ENCODE measurements around the gene ROR1. TPM values are rescaled to one million over a fixed set of nuclear protein-coding genes. Genes with fewer than 3 reads are reported as not detected.

Gene ROR1
- total RNA-seq, 2 experiments from 2014 or later, result 0.47 to 1.4 TPM

GRCh38 chr1:64183395-64184002, 409.7 kb downstream of the ROR1 start:
- intact Hi-C loops (cut with micrococcal nuclease; ENCODE audit: unreplicated experiment), result no loop called here
- Histone ChIP-seq H3K4me2 (ENCODE audit: low read length) (no peak overlapping the region), H3K36me3 (ENCODE audit: insufficient read depth, low read length) (no peaks in the 10 kb centered on the region), H3K27ac (ENCODE audit: low read depth, low read length, poor library complexity, severe bottlenecking) (no peak overlapping the region), H3K9me3 (ENCODE audit: low read length) (no peaks in the 10 kb centered on the region), H3K79me2 (ENCODE audit: insufficient read depth, low read depth, low read length) (no peaks in the 10 kb centered on the region), H3K4me1 (ENCODE audit: insufficient read depth, low read length, poor library complexity, severe bottlenecking) (no peaks in the 10 kb centered on the region), H2AFZ (ENCODE audit: low read length) (no peak overlapping the region), H3K4me3 (ENCODE audit: low read depth, low read length, poor library complexity, severe bottlenecking) (no peak overlapping the region), H3K9me2 (ENCODE audit: insufficient read depth, low read length) (no peaks in the 10 kb centered on the region), H4K20me1 (ENCODE audit: insufficient read depth, low read length) (no peaks in the 10 kb centered on the region)
- no peak for TF ChIP-seq EZH2phosphoT487 (IDR thresholded peaks at IDR 0.05; ENCODE audit: borderline replicate concordance, low read depth, low read length)
- no peak for TF ChIP-seq CTCF (conservative IDR thresholded peaks at IDR 0.05; ENCODE audit: low read length)
- BruUV-seq (replicated peaks), result no TSS peak
- no peak for DNase-seq (ENCODE audit: low spot score)
- ChIA-PET CTCF (ENCODE audit: unreplicated experiment) (no interaction called here), POLR2A (interaction anchor here (0.6 kb wide), 1 partner anchor 1090 kb away, joined by 3 read pairs; no protein-coding TSS in a partner anchor)

- Histone ChIP-seq H3K4me3 (ENCODE audit: low read depth, low read length, poor library complexity, severe bottlenecking) (no peak overlapping the region), H3K9me3 (ENCODE audit: low read length) (no peaks in the 10 kb centered on the region), H3K36me3 (ENCODE audit: insufficient read depth, low read length) (no peaks in the 10 kb centered on the region), H3K4me1 (ENCODE audit: insufficient read depth, low read length, poor library complexity, severe bottlenecking) (no peaks in the 10 kb centered on the region), H2AFZ (ENCODE audit: low read length) (no peak overlapping the region), H4K20me1 (ENCODE audit: insufficient read depth, low read length) (no peaks in the 10 kb centered on the region), H3K9me2 (ENCODE audit: insufficient read depth, low read length) (no peaks in the 10 kb centered on the region), H3K79me2 (ENCODE audit: insufficient read depth, low read depth, low read length) (no peaks in the 10 kb centered on the region), H3K4me2 (ENCODE audit: low read length) (no peak overlapping the region), H3K27ac (ENCODE audit: low read depth, low read length, poor library complexity, severe bottlenecking) (no peak overlapping the region)
- DNase-seq (ENCODE audit: low spot score), result no peak
- no peak for TF ChIP-seq CTCF (conservative IDR thresholded peaks at IDR 0.05; ENCODE audit: low read length)
- no peak for TF ChIP-seq EZH2phosphoT487 (IDR thresholded peaks at IDR 0.05; ENCODE audit: borderline replicate concordance, low read depth, low read length)
- ChIA-PET POLR2A (interaction anchor here (0.7 kb wide), 1 partner anchor 10 kb away, joined by 3 read pairs; no protein-coding TSS in a partner anchor), CTCF (ENCODE audit: unreplicated experiment) (no interaction called here)
- intact Hi-C loops (cut with micrococcal nuclease; ENCODE audit: unreplicated experiment), result no loop called here
- BruUV-seq (replicated peaks), result no TSS peak
These were observed 410.2 kb downstream of the ROR1 start for GRCh38 chr1:64184003-64184440.

GRCh38 chr1:64186138-64186897, 412.5 kb downstream of the ROR1 start:
- H3K9me3 ChIP-seq (ENCODE audit: low read length), result no peaks in the 10 kb centered on the region
- H3K79me2 ChIP-seq (ENCODE audit: insufficient read depth, low read depth, low read length), result no peaks in the 10 kb centered on the region
- no peaks in the 10 kb centered on the region for H3K4me1 ChIP-seq (ENCODE audit: insufficient read depth, low read length, poor library complexity, severe bottlenecking)
- no peak for DNase-seq (ENCODE audit: low spot score)
- TF ChIP-seq EZH2phosphoT487 (IDR thresholded peaks at IDR 0.05; ENCODE audit: borderline replicate concordance, low read depth, low read length) (no peak), CTCF (conservative IDR thresholded peaks at IDR 0.05; ENCODE audit: low read length) (no peak)
- H3K27ac ChIP-seq (ENCODE audit: low read depth, low read length, poor library complexity, severe bottlenecking), result no peak overlapping the region
- H3K36me3 ChIP-seq (ENCODE audit: insufficient read depth, low read length), result no peaks in the 10 kb centered on the region
- no peak overlapping the region for H2AFZ ChIP-seq (ENCODE audit: low read length)
- ChIA-PET POLR2A (interaction anchor here (0.6 kb wide), 1 partner anchor 519 kb away, joined by 3 read pairs; no protein-coding TSS in a partner anchor), CTCF (ENCODE audit: unreplicated experiment) (no interaction called here)
- H3K4me2 ChIP-seq (ENCODE audit: low read length), result no peak overlapping the region
- H3K4me3 ChIP-seq (ENCODE audit: low read depth, low read length, poor library complexity, severe bottlenecking), result no peak overlapping the region
- no TSS peak for BruUV-seq (replicated peaks)
- intact Hi-C loops (cut with micrococcal nuclease; ENCODE audit: unreplicated experiment), result no loop called here
- H4K20me1 ChIP-seq (ENCODE audit: insufficient read depth, low read length), result no peaks in the 10 kb centered on the region
- no peaks in the 10 kb centered on the region for H3K9me2 ChIP-seq (ENCODE audit: insufficient read depth, low read length)

All from OCI-LY7 (cell line).